Ovary (tissue), 3 donors: Measurements from ENCODE around the gene RAC3.

Experiments used
- CTCF ChIP-seq, 3 donors: fragments of 450-650 bp in 2 of 3; fragments of 200-600 bp in 1 of 3; IDR thresholded peaks; one replicate each; pipeline versions ENCODE4 v1.5.1 to v1.8.0; 2016 to 2022; ENCODE audit warnings: antibody characterized with exemption in 3 of 3, mild to moderate bottlenecking in 1 of 3
- POLR2A ChIP-seq: fragments of 450-650 bp; IDR thresholded peaks from one replicate; pipeline ENCODE4 v1.6.1; 2017; ENCODE audit warnings: antibody characterized with exemption, mild to moderate bottlenecking, moderate library complexity
- donor health status: DM: no; HTN: no; CAD: no.

GRCh38 chr17:81998691-81999438 lies 32.6 kb upstream of the RAC3 start:
- TF ChIP-seq CTCF (IDR thresholded peaks at IDR 0.05) (no peak), POLR2A (no peak)
